IMR-90 (cell line): Measurements from ENCODE around the gene FGR. TPM values are rescaled to one million over a fixed set of nuclear protein-coding genes. Genes with fewer than 3 reads are reported as not detected.

Source experiments
- ATAC-seq: fragments of 200-7000 bp; cut with Tn5 transposase; 2 replicates; pipeline ENCODE4 v1.9.1; 2020; ENCODE audit warnings: low read depth, mild to moderate bottlenecking, moderate library complexity
- BruUV-seq: library from RNA; stranded (reverse); fragments of 400-500 nt; replicated peaks from 2 replicates; lab custom pipeline; 2021; lab: Mats Ljungman, UMichigan
- CTCF ChIA-PET: fragments of 300-600 bp; formaldehyde crosslinking; extraction: SDS; loops from one replicate; lab custom pipeline; 2021; ENCODE audit warnings: antibody characterized with exemption; lab: Yijun Ruan, JAX
- POLR2A ChIA-PET: fragments of 300-600 bp; sonication (Branson Sonifier 250); formaldehyde crosslinking; loops from one replicate; lab custom pipeline; 2022; ENCODE audit warnings: antibody characterized with exemption; ENCODE audit not compliant: unreplicated experiment; lab: Charles Lee
- DNase-seq: peaks from one replicate; pipeline ENCODE4 v3.0.0; 2013
- H2AFZ ChIP-seq: replicated peaks from 2 replicates; pipeline ENCODE3; 2013; ENCODE audit warnings: low read length, mild to moderate bottlenecking; ENCODE audit not compliant: poor library complexity
- H2AK5ac ChIP-seq: 2 replicates; pipeline ENCODE4 v1.6.1; 2013; ENCODE audit warnings: low read depth, low read length, inconsistent platforms
- H2AK9ac ChIP-seq: replicated peaks from 2 replicates; pipeline ENCODE3; 2013; ENCODE audit warnings: mild to moderate bottlenecking, low read depth, low read length, moderate library complexity; ENCODE audit not compliant: poor library complexity
- H2BK120ac ChIP-seq: 2 replicates; pipeline ENCODE4 v1.6.1; 2013; ENCODE audit warnings: low read depth, low read length, inconsistent platforms
- H2BK15ac ChIP-seq: 3 replicates; pipeline ENCODE4 v1.6.1; 2013; ENCODE audit warnings: low read depth, low read length, inconsistent platforms
- H2BK20ac ChIP-seq: 2 replicates; pipeline ENCODE4 v1.6.1; 2013; ENCODE audit warnings: low read depth, mild to moderate bottlenecking, inconsistent platforms, low read length, moderate library complexity
- H2BK5ac ChIP-seq: 2 replicates; pipeline ENCODE4 v1.6.1; 2013; ENCODE audit warnings: mild to moderate bottlenecking, low read depth, low read length, inconsistent platforms; ENCODE audit not compliant: poor library complexity, severe bottlenecking
- H3K14ac ChIP-seq: replicated peaks from 2 replicates; pipeline ENCODE4 v1.6.1; 2013; ENCODE audit warnings: low read depth, low read length, inconsistent platforms
- H3K18ac ChIP-seq: 2 replicates; pipeline ENCODE4 v1.6.1; 2013; ENCODE audit warnings: low read depth, low read length, control low read depth
- H3K23ac ChIP-seq: 2 replicates; pipeline ENCODE4 v1.6.1; 2013; ENCODE audit warnings: low read depth, low read length, inconsistent platforms
- H3K27ac ChIP-seq: 2 replicates; pipeline ENCODE4 v1.5.1; 2013; ENCODE audit warnings: mild to moderate bottlenecking, control low read depth, low read length; ENCODE audit not compliant: insufficient read depth
- H3K27me3 ChIP-seq: 2 replicates; pipeline ENCODE4 v1.6.1; 2013; ENCODE audit warnings: low read length; ENCODE audit not compliant: control insufficient read depth, insufficient read depth
- H3K36me3 ChIP-seq: 2 replicates; pipeline ENCODE4 v1.6.1; 2013; ENCODE audit warnings: low read length, mixed read lengths; ENCODE audit not compliant: control insufficient read depth, insufficient read depth
- H3K4ac ChIP-seq: 2 replicates; pipeline ENCODE4 v1.6.1; 2013; ENCODE audit warnings: low read depth, low read length, inconsistent platforms
- H3K4me1 ChIP-seq: 2 replicates; pipeline ENCODE4 v1.6.1; 2013; ENCODE audit warnings: low read length, mixed read lengths; ENCODE audit not compliant: control insufficient read depth, insufficient read depth
- H3K4me2 ChIP-seq: 2 replicates; pipeline ENCODE4 v1.6.1; 2013; ENCODE audit warnings: low read depth, mild to moderate bottlenecking, control low read depth, low read length, moderate library complexity
- H3K4me3 ChIP-seq: 2 replicates; pipeline ENCODE4 v1.5.1; 2013; ENCODE audit warnings: low read depth, mild to moderate bottlenecking, control low read depth, low read length, moderate library complexity; ENCODE audit not compliant: insufficient read depth
- H3K56ac ChIP-seq: 2 replicates; pipeline ENCODE4 v1.6.1; 2013; ENCODE audit warnings: low read length, inconsistent platforms; ENCODE audit not compliant: insufficient read depth; ENCODE audit errors: extremely low read depth
- H3K79me1 ChIP-seq, 2 experiments: 2 replicates each; pipeline ENCODE4 v1.6.1; 2013; ENCODE audit warnings: low read length in 2 of 2, inconsistent platforms in 1 of 2, low read depth in 1 of 2
- H3K9ac ChIP-seq: 2 replicates; pipeline ENCODE4 v1.6.1; 2013; ENCODE audit warnings: low read depth, low read length, control low read depth
- H3K9me1 ChIP-seq: 2 replicates; pipeline ENCODE4 v1.6.1; 2013; ENCODE audit warnings: low read length, inconsistent platforms; ENCODE audit not compliant: insufficient read depth
- H3K9me3 ChIP-seq: 2 replicates; pipeline ENCODE4 v1.6.1; 2013; ENCODE audit warnings: low read length; ENCODE audit not compliant: control insufficient read depth, insufficient read depth
- H4K20me1 ChIP-seq: 2 replicates; pipeline ENCODE4 v1.6.1; 2013; ENCODE audit warnings: low read length, inconsistent platforms; ENCODE audit not compliant: insufficient read depth
- H4K5ac ChIP-seq: 2 replicates; pipeline ENCODE4 v1.6.1; 2013; ENCODE audit warnings: mild to moderate bottlenecking, low read depth, low read length, control low read depth
- H4K8ac ChIP-seq, 2 experiments: 2 replicates each; pipeline ENCODE4 v1.6.1; 2013; ENCODE audit warnings: low read depth in 2 of 2, low read length in 2 of 2, control low read depth in 1 of 2, inconsistent platforms in 1 of 2
- H4K91ac ChIP-seq: 2 replicates; pipeline ENCODE4 v1.6.1; 2013; ENCODE audit warnings: low read depth, low read length, inconsistent platforms; ENCODE audit not compliant: insufficient read depth
- BHLHE40 ChIP-seq: fragments of 150-350 bp; IDR thresholded peaks from 2 replicates; pipeline ENCODE4 v1.6.1; 2016; ENCODE audit warnings: mild to moderate bottlenecking, low read depth, low read length
- CEBPB ChIP-seq: IDR thresholded peaks from 2 replicates; pipeline ENCODE4 v1.6.1; 2012; ENCODE audit warnings: low read depth, low read length, improper control_type of control experiment
- CHD1 ChIP-seq: IDR thresholded peaks from 2 replicates; pipeline ENCODE4 v1.6.1; 2012; ENCODE audit warnings: low read depth, low read length, improper control_type of control experiment
- ELK1 ChIP-seq: fragments of 150-350 bp; IDR thresholded peaks from 2 replicates; pipeline ENCODE4 v1.6.1; 2016; ENCODE audit warnings: low read depth, mild to moderate bottlenecking, low read length, moderate library complexity, borderline replicate concordance
- FOS ChIP-seq: fragments of 150-350 bp; IDR thresholded peaks from 2 replicates; pipeline ENCODE4 v1.6.1; 2016; ENCODE audit warnings: low read depth, low read length
- MAFK ChIP-seq: IDR thresholded peaks from 2 replicates; pipeline ENCODE4 v1.6.1; 2012; ENCODE audit warnings: low read depth, low read length, improper control_type of control experiment
- MAZ ChIP-seq: IDR thresholded peaks from 2 replicates; pipeline ENCODE4 v1.6.1; 2012; ENCODE audit warnings: low read depth, mild to moderate bottlenecking, low read length, improper control_type of control experiment, moderate library complexity, borderline replicate concordance
- MXI1 ChIP-seq: IDR thresholded peaks from 2 replicates; pipeline ENCODE4 v1.6.1; 2012; ENCODE audit warnings: low read depth, mild to moderate bottlenecking, low read length, moderate library complexity, borderline replicate concordance
- NFE2L2 ChIP-seq: fragments of 150-350 bp; IDR thresholded peaks from 2 replicates; pipeline ENCODE4 v1.6.1; 2016; ENCODE audit warnings: low read depth, mild to moderate bottlenecking, low read length
- POLR2A ChIP-seq: IDR thresholded peaks from 2 replicates; pipeline ENCODE4 v1.6.1; 2012; ENCODE audit warnings: mild to moderate bottlenecking, low read depth, low read length
- RAD21 ChIP-seq: IDR thresholded peaks from 2 replicates; pipeline ENCODE4 v1.6.1; 2012; ENCODE audit warnings: low read length, improper control_type of control experiment
- RCOR1 ChIP-seq: IDR thresholded peaks from 2 replicates; pipeline ENCODE4 v1.6.1; 2012; ENCODE audit warnings: mild to moderate bottlenecking, low read length, improper control_type of control experiment; ENCODE audit not compliant: insufficient replicate concordance
- RFX5 ChIP-seq: IDR thresholded peaks from 2 replicates; pipeline ENCODE4 v1.8.0; 2012; ENCODE audit warnings: low read depth, mild to moderate bottlenecking, low read length, moderate library complexity
- SMC3 ChIP-seq: fragments of 150-350 bp; IDR thresholded peaks from 2 replicates; pipeline ENCODE4 v1.6.1; 2016; ENCODE audit warnings: low read depth, mild to moderate bottlenecking, antibody characterized with exemption, low read length, moderate library complexity
- USF2 ChIP-seq: fragments of 150-350 bp; IDR thresholded peaks from 2 replicates; pipeline ENCODE4 v1.6.1; 2017; ENCODE audit warnings: mild to moderate bottlenecking, antibody characterized with exemption, low read length, low read depth
- WGBS, 2 experiments: methylation state at CpG; one replicate each; pipeline versions ENCODE4 v1.1.5 to v1.1.7; 2013; ENCODE audit warnings: missing lambda C conversion rate in 2 of 2; ENCODE audit not compliant: insufficient read length in 1 of 2; ENCODE audit errors: extremely low coverage in 2 of 2; 5-methylcytosine and 5-hydroxymethylcytosine counted together
- dilution Hi-C: fragments of 300-500 bp; cut with HindIII; formaldehyde crosslinking; loops from one replicate; pipeline ENCODE4 v1.14.3; 2018; ENCODE audit warnings: low sequenced_read_pairs; ENCODE audit not compliant: unreplicated experiment
- in situ Hi-C: fragments of 300-500 bp; cut with MboI; formaldehyde crosslinking; loops from 3 replicates; pipeline ENCODE4 v1.14.3; 2019; ENCODE audit warnings: low sequenced_read_pairs, inconsistent platforms, mixed read lengths
- intact Hi-C: fragments of 100-400 bp; cut with micrococcal nuclease; formaldehyde crosslinking; loops from 2 replicates; pipeline ENCODE4 v1.10.0; 2022
- polyA plus RNA-seq, 3 experiments: library from polyadenylated mRNA; depleted of rRNA; stranded (reverse); fragments of >200 nt; gene quantifications; 2 replicates each; pipeline ENCODE4 v1.2.3, GENCODE V29; 2012; ENCODE audit warnings: low replicate concordance in 1 of 3
- total RNA-seq: library from RNA; depleted of rRNA; stranded (reverse); fragments of >200 nt; gene quantifications from 2 replicates; pipeline ENCODE4 v1.2.3, GENCODE V29; 2012
- TF ChIP-seq, protein P1 (sequence below): conservative IDR thresholded peaks from 2 replicates; pipeline ENCODE4 v1.5.1; 2012; ENCODE audit warnings: mild to moderate bottlenecking, low read depth, low read length, improper control_type of control experiment

FGR gene
- total and polyA plus RNA-seq, 2 of the 4 experiments (the other 2 are of a cell fraction): not detected

- H3K9ac ChIP-seq: no peak overlapping the region
- ChIA-PET POLR2A (no interaction called here), CTCF (interaction anchor here (1.0 kb wide), 1 partner anchor 60 kb away, joined by 3 read pairs; no protein-coding TSS in a partner anchor)
- no peak for ATAC-seq
- H2BK15ac ChIP-seq: no peak overlapping the region
- BruUV-seq: no TSS peak
- H3K27me3 ChIP-seq: peaks cover 37% of the 10 kb centered on the region
- no peaks in the 10 kb centered on the region for H4K20me1 ChIP-seq
- no peak overlapping the region for H3K18ac ChIP-seq
- dilution Hi-C loops: no loop called here
- H3K79me1 ChIP-seq: no peaks in the 10 kb centered on the region
- H3K4me3 ChIP-seq: no peak overlapping the region
- no peak overlapping the region for H2AFZ ChIP-seq
- intact Hi-C loops: no loop called here
- DNase-seq: no peak
- no peak overlapping the region for H4K5ac ChIP-seq
- H3K4me1 ChIP-seq: no peaks in the 10 kb centered on the region; the same call in 1 of the 2 replicates
- in situ Hi-C loops: loop anchor here (5.0 kb wide), 3 partner anchors 53 to 307 kb away; no protein-coding TSS in a partner anchor
- no peak overlapping the region for H3K4me2 ChIP-seq
- H3K23ac ChIP-seq: no peak overlapping the region
- H3K56ac ChIP-seq: no peak overlapping the region
- no peak for TF ChIP-seq MAZ
- no peak for TF ChIP-seq USF2
- no peak for TF ChIP-seq ELK1
- no peak for TF ChIP-seq CHD1
- TF ChIP-seq RCOR1: no peak
- no peak for TF ChIP-seq SMC3
- TF ChIP-seq NFE2L2: no peak
- TF ChIP-seq RFX5: no peak
- TF ChIP-seq MXI1: no peak
- TF ChIP-seq CEBPB: no peak
- no peak for TF ChIP-seq FOS
- no peak for TF ChIP-seq POLR2A
- TF ChIP-seq BHLHE40: no peak
- TF ChIP-seq, protein P1, sequence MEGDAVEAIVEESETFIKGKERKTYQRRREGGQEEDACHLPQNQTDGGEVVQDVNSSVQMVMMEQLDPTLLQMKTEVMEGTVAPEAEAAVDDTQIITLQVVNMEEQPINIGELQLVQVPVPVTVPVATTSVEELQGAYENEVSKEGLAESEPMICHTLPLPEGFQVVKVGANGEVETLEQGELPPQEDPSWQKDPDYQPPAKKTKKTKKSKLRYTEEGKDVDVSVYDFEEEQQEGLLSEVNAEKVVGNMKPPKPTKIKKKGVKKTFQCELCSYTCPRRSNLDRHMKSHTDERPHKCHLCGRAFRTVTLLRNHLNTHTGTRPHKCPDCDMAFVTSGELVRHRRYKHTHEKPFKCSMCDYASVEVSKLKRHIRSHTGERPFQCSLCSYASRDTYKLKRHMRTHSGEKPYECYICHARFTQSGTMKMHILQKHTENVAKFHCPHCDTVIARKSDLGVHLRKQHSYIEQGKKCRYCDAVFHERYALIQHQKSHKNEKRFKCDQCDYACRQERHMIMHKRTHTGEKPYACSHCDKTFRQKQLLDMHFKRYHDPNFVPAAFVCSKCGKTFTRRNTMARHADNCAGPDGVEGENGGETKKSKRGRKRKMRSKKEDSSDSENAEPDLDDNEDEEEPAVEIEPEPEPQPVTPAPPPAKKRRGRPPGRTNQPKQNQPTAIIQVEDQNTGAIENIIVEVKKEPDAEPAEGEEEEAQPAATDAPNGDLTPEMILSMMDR: no peak
- no peak for TF ChIP-seq RAD21
- TF ChIP-seq MAFK: no peak
- H3K9me1 ChIP-seq: no peaks in the 10 kb centered on the region
- H3K4ac ChIP-seq: no peak overlapping the region
- no peaks in the 10 kb centered on the region for H3K36me3 ChIP-seq
- H2BK5ac ChIP-seq: no peak overlapping the region
- WGBS, 2 experiments: 53% methylated on average over 8 of the region's 12 CpGs; no CpG with 5 or more reads in 1 of the 2 experiments
- no peak overlapping the region for H2AK5ac ChIP-seq
- H2BK20ac ChIP-seq: no peak overlapping the region
- no peak overlapping the region for H2BK120ac ChIP-seq
- H3K27ac ChIP-seq: no peak overlapping the region
- H4K8ac ChIP-seq: no peak overlapping the region
- no peaks in the 10 kb centered on the region for H3K9me3 ChIP-seq
- no peak overlapping the region for H3K14ac ChIP-seq
- no peak overlapping the region for H4K91ac ChIP-seq
- no peak overlapping the region for H2AK9ac ChIP-seq
Measured at GRCh38 chr1:27609618-27610240, 25.3 kb downstream of the FGR start.
